ENCODE results near the gene FABP2.

FABP2 gene

DNA sequence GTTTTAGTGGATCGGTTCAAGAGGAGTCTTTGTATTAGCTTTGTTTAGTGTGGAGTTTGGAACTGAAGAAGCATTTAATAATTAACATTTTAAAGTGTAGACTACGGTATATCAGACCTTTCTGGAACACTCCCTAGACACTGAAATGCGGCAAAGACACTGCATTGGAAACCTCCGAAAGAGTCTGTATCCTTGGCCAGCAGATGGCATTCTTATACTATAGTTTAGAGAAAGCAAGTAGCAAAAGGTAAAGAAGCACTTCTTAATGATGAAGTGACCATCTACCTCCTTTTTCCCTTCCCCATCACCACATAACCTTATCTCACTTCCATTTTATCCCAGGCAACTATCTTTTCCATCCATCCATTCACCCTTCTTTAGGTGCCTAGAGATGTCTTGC is 7.6 kb downstream of the FABP2 start:
- no peak overlapping the region for H3K27ac ChIP-seq
- POLR2A ChIA-PET (ENCODE audit: low non-redundant PET) = no interaction called here
- TF ChIP-seq, protein P1, sequence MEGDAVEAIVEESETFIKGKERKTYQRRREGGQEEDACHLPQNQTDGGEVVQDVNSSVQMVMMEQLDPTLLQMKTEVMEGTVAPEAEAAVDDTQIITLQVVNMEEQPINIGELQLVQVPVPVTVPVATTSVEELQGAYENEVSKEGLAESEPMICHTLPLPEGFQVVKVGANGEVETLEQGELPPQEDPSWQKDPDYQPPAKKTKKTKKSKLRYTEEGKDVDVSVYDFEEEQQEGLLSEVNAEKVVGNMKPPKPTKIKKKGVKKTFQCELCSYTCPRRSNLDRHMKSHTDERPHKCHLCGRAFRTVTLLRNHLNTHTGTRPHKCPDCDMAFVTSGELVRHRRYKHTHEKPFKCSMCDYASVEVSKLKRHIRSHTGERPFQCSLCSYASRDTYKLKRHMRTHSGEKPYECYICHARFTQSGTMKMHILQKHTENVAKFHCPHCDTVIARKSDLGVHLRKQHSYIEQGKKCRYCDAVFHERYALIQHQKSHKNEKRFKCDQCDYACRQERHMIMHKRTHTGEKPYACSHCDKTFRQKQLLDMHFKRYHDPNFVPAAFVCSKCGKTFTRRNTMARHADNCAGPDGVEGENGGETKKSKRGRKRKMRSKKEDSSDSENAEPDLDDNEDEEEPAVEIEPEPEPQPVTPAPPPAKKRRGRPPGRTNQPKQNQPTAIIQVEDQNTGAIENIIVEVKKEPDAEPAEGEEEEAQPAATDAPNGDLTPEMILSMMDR (conservative IDR thresholded peaks at IDR 0.05; ENCODE audit: low read depth) = peak; percentile 48
- CTCF ChIA-PET = interaction anchor here (0.6 kb wide), 1 partner anchor 414 kb away, joined by 4 read pairs; no protein-coding TSS in a partner anchor
- peak; percentile 13 for DNase-seq (ENCODE audit: low spot score)

DNA sequence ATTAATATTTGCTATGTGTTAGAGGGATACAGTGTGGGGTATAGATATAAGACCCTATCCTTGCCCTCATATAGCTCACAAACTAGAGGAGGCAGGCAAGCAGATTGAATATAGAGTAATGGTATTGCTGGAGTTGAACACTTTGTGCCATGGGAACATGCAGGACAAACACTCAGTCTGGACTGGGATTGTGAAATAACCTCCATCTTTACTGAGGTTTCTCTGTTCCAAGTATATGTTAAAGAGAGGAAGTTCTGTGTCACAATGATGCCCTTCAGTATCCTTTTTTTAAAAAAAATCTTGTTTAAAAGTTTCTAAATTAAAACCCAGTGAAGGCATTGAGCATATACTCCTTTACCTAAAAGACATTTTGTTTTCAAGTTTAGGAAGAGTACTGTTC is 8.7 kb downstream of the FABP2 start:
- no peak overlapping the region for H3K27ac ChIP-seq
- CTCF ChIA-PET = interaction anchor here (0.6 kb wide), 1 partner anchor 345 kb away, joined by 7 read pairs; no protein-coding TSS in a partner anchor
- POLR2A ChIA-PET (ENCODE audit: low non-redundant PET) = no interaction called here
- no peak for DNase-seq (ENCODE audit: low spot score)
- TF ChIP-seq, protein P1 (conservative IDR thresholded peaks at IDR 0.05; ENCODE audit: low read depth) = no peak

DNA sequence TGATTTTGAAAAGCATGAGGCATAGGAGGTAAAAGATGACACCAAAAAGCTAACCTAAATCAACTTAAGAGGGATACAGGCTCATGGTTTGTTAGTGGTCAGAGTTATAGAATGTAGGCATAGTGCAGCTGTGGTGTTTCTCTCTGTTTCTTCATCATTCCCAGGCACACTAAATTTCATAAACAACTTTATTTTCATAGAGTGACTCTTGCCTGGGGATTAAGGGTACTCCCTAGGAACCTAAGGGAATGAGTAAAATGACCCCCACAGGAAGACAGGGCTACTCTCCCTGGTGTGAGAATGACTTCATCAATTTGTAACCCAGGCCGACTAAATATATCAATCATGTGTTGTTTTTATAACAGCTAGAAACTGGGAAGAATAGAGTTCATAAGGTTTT is 11.1 kb downstream of the FABP2 start:
- TF ChIP-seq, protein P1 (conservative IDR thresholded peaks at IDR 0.05; ENCODE audit: low read depth) = no peak
- no peak overlapping the region for H3K27ac ChIP-seq
- CTCF ChIA-PET = no interaction called here
- POLR2A ChIA-PET (ENCODE audit: low non-redundant PET) = no interaction called here
- DNase-seq (ENCODE audit: low spot score) = no peak

DNA sequence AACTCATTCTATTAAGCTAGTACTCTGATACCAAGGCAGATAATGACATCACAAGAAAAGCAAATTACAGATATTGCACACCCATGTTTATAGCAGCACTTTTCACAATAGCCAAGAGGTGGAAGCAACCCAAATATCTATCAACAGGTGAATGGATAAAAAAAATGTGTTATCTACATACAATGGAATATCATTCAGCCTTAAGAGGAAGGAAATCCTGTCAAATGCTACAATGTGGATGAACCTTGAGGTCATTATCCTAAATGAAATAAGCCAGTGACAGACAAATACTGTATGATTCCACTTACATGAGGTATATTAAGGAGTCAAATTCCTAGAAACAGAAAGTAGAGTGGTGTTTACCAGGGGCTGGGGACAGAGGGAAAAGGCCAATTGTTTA is 14.3 kb downstream of the FABP2 start:
- no peak for DNase-seq (ENCODE audit: low spot score)
- TF ChIP-seq, protein P1 (conservative IDR thresholded peaks at IDR 0.05; ENCODE audit: low read depth) = no peak
- POLR2A ChIA-PET (ENCODE audit: low non-redundant PET) = no interaction called here
- CTCF ChIA-PET = no interaction called here
- H3K27ac ChIP-seq = no peak overlapping the region

DNA sequence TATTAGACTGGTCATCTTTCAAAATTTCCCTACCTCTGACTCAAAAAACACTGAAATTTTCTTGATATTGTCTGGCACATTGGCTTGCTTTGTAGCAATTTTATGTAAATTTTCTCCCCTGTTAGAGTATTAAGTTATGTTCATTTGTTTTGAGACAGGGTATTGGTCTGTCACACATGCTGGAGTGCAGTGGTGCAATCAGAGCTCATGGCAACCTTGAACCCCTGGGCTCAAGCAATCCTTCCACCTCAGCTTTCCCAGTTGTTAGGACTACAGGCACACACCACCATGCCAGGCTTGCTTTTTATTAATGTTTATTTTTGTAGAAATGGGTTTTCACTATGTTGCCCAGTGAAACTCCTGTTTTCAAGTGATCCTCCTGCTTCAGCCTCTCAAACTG is 17.5 kb downstream of the FABP2 start:
- TF ChIP-seq, protein P1 (conservative IDR thresholded peaks at IDR 0.05; ENCODE audit: low read depth) = no peak
- POLR2A ChIA-PET (ENCODE audit: low non-redundant PET) = no interaction called here

DNA sequence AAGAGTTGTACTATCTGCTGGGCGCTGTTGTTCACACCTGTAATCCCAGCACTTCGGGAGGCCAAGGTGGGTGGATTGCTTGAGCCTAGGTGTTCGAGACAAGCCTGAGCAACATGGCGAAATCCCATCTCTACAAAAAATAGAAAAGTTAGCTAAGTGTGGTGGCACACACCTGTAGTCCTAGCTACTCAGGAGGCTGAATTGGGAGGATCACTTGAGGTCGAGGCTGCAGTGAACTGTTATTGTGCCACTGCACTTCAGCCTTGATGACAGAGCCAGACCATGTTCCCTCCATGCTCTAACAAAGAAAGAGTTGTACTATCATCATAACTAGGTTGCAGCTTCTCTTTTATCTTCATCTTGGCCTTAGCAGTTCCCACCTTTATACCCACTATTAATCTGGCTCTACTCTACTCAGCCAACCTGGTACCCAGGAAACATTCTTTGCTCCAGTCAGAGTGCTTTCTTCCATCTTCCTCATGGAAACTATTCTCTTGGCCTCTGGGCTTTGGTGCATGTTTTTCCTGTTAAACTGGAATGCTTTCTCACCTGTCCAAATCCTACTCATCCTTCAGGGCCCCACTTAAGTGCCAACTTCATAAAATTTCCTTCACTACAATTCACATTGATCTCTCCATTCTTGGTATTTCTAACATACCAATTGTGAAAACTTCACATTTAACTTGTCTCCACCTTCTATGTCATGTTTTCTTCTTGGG is 18.2 kb downstream of the FABP2 start:
- CTCF ChIA-PET = no interaction called here
- TF ChIP-seq, protein P1 (conservative IDR thresholded peaks at IDR 0.05; ENCODE audit: low read depth) = no peak
- POLR2A ChIA-PET (ENCODE audit: low non-redundant PET) = no interaction called here
- DNase-seq (ENCODE audit: low spot score) = no peak
- no peak overlapping the region for H3K27ac ChIP-seq

More for the DNA sequence above, 17.5 kb downstream of the FABP2 start:
- no peak for DNase-seq (ENCODE audit: low spot score)
- CTCF ChIA-PET = no interaction called here
- no peak overlapping the region for H3K27ac ChIP-seq

Measured in RWPE1 (cell line).